HG03095 (cell line): Measurements from ENCODE around the gene DRD1.

Experiments
- ATAC-seq: cut with Tn5 transposase; IDR thresholded peaks from one replicate; pipeline ENCODE4 v1.9.1; 2021; ENCODE audit warnings: moderate library complexity; ENCODE audit not compliant: unreplicated experiment

The DRD1 gene

DNA sequence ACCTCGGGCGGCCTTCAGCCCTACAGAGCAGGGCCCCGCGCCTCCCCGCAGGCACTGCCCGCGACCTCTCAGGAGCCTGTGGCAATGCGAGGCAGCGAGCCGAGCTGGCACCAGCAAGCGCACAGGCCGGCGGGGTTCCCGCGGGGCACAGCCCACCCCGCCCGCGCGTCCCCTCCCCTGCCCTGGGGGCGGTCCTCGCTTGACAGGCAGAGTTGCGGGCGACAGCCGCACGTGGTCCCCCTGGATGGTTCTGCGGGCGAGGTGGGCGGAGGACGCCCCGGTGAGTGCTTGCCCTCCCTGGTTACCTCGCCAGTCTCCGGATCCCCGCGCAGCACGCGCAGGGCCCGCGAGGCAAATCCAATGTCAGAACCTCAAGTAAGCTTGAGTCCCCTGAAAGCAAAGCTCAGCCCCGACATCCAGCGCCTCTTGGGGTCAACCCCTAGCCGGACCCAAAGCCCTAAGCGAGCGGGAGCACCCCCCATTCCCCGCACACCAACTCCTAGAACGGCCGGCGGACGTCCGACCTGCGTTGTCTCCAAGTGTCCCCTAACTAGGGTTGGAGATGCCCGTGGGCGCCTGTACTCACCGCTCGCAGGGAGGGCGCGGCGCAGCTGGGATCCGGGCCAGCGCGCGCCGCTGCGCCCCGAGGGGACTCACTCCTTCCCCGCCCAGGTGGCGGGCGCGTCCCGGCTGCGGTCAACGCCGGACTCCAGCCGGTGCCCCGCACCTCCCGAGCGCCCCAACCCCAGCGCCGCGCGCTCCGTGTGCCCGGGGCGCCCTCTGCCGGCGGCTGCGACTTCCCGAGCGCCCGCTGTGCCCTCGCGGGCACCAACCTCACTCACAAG is at the start of gene DRD1:
DRD1 (minus strand) TSS at position 123 of the 845 bp plus-strand sequence. CDS start 1,083 bp downstream, outside the sequence.
- no peak for ATAC-seq

DNA sequence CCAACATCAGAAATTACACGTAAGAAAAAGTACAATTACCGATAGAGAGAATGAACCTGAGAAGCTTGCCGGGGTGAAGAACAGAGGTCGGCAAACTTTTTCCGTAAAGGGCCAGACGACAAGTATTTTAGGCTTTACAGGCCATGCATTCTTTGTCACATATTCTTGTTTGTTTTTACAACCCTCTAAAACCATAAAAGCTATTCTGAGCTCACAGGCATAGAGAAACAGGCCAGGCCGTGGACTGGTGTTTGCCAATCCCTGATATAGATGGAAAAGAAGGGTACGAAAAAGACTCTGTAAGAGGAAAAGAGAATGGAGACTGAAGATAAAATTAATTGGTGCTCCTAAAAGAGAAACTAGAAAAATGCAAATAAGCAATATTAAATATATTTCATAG is 49.7 kb upstream of the DRD1 start:
- ATAC-seq, result no peak

DNA sequence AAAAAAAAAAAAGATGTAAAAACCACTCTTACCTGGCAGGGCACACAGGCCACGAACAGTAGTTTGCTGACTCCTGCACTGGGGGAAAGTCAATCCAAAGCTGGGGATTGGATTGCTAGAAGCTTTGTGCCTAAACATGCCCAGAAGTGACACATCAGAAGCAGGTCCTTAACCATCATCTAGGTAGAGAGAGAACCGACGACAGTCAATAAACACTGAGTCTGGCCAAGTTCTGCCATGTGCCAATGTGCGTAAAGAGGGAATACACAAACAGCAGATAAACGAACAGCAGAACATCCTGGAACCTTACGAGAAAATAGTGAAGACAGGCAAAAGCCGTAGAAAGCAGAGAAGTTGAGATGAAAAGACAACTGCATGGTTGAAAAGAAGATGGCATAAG is 49.3 kb upstream of the DRD1 start:
- ATAC-seq, result no peak

DNA sequence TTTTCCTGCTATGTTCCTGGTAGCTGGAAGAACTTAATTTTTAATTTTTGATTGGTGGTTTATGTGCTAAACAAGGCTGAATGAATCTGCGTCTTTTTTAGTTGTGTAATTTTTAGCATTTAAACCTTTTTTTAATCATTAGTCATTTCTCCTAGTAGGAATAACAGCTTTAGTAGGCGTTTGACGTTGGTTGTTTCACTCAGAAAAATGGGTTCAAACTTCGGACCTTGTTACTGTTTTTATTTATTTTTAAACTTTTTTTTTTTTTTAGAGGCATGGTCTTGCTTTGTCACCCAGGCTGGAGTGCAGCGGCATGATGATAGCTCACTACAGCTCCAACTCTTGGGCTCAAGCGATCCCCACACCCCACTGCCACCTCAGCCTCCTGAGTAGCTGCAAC is 47.2 kb upstream of the DRD1 start:
- no peak for ATAC-seq

DNA sequence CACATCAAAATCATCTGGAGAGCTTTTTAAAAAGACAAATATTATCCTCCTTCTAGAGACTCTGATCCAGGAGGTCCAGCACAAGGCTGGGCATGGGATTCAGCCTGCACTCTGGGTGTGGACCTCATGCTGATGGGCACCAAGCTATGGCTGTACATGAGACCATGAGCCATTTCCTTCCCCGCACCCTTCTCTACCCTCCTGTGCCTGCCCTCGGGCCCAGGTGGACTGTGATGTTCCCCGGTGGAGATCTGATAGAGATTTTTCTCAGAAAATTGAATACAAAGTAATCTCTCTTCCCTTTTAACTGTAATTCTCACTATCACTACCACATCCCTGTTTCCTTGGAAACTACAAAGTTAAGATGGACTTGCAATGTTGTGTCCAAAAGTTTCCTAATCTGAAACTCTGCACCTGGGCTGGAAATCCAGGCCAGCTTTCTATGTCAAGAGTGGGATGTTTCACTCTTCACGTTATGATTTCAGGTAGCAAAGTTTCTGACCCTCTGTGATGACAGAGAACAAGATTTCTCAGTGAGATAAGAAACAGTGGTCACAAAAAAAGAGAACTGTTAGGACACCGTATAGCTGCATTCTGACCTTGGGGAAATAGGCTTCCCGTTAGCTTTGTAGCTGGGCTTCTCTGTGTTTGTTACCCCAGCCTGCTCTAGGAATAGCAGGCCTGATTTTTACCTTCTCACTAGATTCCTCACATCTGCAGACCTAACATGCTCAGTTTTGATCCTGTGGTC is 45.9 kb upstream of the DRD1 start:
- no peak for ATAC-seq

DNA sequence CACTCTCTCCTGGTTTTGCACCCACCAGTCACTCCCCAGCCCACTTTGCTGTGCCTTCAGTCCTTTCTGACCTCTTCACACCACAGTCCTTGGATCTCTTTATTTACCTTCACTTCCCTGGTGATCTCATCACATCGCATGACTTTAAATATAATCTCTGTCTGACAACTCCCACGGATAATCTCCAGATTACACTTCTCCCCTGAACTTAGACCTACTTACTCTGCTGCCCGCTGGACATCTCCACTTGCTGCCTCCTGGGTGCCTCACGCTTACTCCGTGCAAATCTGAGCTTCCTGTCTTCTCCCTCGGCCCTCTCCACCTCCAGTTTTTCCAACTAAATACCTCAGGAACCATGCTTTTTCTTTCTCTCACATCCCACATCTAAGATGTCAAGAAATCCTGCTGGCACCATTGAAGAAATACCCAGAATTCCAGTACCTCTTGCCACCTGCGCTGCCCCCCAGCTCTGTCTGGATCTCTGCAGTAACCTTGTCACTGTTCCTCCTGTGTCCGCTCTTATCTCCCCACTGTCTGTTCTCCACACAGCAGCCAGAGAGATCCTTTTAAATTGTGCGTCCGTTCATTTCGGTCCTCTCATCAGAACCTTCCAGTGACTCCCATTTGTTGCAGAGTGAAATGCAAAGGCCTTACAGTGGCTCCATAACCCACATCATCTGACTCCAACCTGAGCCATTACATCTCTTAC is 43.7 kb upstream of the DRD1 start:
- ATAC-seq, result no peak

DNA sequence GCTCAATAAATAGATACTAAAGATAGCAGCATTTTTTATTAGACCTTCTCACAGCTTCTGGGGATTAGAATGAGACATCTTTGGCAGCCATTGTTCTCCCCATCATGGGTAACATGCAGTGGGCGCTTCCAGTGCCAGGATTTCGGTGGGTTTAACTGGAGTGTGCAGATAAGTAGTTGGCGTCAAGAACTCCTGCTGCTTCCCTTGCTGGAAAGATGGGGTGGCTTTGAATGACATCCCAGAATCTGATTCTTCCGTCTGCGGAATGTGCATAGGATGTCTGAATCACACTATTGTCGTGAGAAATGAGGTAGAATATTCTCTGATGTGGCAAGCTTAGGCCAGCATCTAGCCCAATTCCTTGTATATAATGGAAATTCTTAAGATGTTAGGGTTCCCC is 41.6 kb upstream of the DRD1 start:
- ATAC-seq, result no peak

DNA sequence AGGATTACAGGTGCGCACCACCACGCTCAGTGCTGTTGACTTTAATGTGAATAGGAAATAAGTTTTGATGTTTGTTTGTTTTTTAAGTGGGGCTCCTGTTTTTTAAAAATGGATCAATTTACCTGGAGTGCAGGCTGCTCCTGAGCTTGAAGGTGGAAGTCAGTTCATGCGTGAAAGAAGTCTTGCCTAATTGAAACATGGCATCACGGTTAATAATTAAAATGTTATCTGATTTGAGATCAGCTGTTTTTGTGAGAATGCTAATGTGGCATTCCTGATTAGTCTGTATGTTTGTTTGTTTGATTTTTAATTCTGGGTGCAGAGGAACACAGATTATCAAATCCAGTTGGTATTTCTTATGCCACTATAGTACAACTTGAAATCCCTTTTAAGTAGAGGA is 40.8 kb upstream of the DRD1 start:
- no peak for ATAC-seq

DNA sequence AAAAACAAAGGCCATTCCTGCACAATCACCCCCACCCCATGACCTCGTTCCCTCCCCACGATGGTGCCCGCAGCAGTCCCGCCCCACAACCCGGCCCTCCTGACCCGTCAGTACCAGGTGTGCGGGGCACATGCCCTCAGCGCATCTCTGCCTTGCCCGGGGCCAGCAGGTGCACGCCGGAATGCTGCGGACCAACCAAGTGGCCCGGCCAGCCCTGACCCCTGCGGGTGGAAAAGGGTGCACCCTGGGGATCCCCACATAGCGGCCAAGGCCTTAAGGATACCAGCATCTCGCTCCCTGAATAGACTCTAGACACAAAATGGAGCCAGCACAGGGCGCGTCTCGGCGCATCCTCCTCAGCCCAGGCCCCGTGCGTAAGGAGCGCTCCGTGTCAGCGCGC is 40.3 kb upstream of the DRD1 start:
- no peak for ATAC-seq

DNA sequence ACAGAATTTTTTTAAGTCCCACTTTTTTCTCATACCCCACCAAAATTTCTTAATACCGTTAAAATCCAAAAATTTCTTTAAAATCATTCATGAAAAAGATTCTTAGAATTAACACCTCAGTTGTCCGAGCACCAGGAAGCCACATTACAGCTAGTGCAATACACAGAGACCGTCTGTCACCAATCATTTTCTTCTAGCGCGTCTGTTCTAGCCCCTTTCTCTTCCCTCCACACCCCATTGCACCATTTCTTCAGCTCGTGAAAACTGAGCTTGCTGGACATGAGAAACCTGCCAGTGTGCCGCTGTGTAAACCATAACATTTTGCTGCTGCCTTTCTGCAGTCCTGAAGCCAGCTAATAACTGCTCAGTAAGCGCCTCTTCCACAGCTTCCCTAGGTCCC is 39.4 kb upstream of the DRD1 start:
- ATAC-seq, result no peak

DNA sequence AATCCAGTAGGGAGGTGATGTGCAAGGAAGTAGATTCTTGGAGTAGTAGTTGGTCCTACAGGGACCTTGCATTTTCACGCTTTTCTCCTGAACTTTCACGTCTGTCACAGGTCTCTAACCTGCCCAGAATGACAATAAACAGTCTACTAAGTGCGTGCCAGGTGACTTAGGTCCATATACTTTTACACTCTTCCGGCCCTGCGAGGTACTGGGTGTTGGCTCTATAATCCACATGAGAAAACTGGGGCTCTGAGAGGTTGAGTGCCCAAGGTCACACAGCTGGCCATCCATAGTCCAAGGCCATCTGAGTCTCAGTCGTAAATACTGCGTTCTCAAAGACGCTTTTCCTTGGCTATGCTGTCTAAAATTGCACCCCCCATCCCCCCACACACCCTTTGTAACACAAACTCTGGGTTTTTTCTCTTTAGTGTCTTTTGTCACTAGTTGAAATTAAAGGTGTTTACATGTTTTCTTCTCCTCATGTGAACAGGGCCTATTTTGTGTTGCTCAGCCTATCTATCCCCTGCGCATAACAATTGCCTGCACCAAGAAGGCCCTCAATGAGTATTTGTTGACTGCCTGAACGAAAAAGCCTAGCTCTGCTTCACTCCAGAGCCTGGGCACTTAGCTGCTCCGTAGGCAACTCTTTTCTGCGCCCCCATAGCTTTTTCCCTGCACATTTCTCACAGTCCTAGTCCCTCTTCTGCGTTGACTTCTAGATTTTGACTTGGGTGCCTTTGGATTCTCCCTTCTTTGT is 35.3 kb upstream of the DRD1 start:
- peak; percentile 17 for ATAC-seq

DNA sequence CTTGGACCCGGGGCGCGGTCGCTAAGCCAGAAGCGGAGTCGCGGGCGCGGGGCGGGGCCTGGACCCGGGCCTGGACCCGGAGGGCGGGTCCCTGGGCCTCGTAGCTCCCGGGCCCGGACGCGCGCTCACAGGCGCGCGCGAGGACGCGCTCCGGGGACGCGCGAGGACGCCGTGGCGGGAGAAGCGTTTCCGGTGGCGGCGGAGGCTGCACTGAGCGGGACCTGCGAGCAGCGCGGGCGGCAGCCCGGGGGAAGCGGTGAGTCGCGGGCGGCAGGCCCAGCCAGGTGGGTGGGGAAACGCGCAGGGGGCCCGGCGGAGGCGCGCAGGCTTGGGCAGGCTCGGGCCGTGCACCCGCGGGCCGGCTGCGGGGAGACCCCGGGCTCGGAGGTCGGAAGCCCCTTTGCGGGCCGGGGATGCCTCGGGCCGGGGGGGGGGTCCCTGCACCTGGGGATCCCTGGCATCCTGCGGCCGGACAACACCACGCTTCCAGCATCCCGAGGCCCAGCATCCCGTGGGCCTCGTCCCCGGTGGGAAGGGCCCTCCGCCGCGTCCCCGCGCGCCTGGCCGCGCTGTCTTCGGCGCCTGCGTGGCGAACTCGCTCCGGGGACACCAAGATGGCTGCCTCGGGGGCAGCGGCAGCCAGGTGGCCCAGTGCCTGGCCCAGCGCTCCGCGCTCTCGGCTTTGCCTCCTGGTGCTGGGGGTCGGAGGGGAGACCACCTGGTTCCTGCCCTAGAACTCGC is 34.6 kb upstream of the DRD1 start, which contains the start of gene SFXN1:
SFXN1 (plus strand) TSS at position 177 of the 741 bp plus-strand sequence. CDS start 13,544 bp downstream, outside the sequence.
- peak; percentile 84 for ATAC-seq

DNA sequence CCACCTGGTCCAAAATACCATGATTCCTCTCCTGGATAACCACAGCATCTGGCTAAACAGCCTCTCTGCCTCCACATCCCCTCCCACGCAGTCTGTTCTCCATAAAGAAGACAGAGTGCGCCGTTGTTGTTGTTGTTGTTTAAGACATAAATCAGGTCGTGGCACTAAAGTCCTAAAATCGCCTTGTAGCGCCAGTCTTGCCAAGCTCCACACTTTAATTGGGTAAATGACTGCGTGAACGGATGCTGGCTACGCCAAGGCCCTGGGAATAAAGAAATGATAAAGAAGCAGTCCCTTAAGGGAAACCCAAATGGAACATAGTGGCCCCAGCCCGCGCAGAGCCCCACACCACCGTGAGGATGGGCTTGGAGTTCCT is 34.0 kb upstream of the DRD1 start:
- no peak for ATAC-seq

DNA sequence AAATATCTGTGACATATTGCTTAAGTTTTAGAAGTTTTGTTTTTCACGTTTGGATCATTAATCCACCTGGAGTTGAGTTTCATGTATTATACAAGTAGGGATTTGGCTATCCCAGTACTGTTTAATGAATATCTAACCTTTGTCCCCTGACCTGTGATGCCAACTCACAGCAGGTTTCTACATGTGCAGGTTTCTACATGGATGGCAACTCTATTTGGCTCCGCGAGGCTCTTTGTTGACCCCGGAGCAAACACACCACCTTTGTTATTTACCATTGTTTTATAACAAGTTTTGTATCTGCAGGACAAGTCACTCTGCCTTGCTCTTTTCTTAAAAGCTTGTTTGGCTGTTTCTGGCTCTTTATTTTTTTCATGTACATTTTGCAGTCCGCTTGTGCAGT is 33.5 kb upstream of the DRD1 start:
- no peak for ATAC-seq

DNA sequence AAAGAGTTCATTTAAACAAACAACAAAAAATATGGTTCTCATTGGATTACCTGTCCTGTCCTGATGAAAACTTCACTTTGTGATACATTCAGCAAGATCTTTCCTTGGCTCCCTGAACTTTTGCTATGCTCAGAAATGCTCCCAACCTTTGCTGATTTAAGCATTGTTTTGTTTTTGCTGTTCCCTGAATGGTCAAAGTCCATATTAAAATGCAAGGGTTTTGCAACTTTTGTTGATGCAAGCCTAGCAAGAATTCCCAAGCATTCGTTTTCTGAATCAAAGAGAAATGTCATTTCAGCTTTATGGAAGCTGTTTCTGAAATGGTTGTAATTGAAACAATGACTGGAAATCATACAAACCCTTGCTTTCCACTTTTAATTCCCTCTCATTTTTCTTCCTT is 31.3 kb upstream of the DRD1 start:
- no peak for ATAC-seq

DNA sequence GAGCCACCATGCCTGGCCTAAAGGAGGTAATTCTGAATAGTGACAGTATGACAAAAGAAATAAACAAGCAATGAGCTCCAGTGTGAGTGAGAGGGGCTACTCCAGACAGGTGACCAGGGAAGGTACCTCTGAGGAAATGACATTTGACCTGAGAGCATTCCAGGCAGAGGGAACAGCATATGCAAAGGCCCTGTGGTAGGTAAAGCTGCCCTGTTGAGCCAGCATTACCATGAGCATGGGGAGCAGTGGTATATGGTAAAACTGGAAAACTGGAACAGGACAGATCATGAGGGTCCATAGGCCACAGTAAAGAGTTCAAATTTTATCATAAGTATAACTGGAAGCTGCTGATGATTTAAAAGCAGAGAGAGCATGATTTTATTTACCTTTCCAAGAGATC is 28.4 kb upstream of the DRD1 start:
- no peak for ATAC-seq

DNA sequence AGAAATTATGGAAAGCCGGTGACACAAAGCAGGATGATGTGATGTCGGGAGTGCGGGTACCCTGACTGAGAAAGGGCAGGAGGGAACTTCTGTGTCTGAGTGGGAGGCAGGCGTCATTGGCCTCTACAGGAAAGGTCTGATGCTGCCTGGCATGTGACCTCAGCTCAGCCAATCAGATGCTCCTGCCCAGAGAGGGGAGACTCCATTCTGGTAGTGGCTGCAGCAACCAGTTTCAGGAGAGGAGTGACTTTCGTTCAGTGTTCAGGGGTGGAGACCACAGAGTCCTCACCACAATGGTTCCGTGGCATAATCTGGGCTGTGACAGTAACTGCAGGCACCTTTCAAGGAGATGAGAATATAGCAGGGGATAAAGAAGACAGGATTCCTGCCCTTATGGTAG is 27.6 kb upstream of the DRD1 start:
- ATAC-seq, result no peak

DNA sequence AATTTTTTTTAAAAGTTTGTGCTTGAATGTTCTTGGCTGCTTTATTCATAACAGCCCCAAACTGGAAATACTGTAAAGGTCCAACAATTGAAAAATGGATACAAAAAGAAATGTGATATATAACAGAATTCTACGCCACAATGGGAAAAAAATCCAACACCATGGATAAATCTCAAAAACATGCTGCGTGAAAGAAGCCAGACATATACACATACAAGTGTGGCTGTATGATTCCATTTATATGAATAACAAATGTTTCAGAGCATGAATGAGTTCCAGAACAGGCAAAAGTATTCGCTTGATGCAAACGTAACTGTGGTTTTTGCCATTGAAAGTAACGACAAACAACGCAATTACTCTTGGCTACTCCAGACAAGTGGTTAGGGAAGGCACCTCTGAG is 27.2 kb upstream of the DRD1 start:
- no peak for ATAC-seq

DNA sequence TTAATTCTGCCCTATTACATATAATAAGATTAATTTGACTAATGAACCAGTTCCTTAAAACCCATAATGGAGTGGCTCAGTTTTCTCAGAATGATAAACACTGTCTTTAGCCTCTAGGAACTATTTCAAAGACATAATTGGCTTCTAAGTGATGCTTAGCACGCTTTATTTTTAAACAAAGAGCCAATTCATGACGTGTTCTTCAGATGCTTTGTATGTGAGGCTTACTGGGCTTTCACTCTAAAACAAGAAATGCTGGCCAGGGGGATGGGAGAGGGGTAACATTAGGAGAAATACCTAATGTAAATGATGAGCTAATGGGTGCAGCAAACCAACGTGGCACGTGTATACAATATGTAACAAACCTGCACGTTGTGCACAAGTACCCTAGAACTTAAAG is 26.8 kb upstream of the DRD1 start:
- ATAC-seq, result no peak

DNA sequence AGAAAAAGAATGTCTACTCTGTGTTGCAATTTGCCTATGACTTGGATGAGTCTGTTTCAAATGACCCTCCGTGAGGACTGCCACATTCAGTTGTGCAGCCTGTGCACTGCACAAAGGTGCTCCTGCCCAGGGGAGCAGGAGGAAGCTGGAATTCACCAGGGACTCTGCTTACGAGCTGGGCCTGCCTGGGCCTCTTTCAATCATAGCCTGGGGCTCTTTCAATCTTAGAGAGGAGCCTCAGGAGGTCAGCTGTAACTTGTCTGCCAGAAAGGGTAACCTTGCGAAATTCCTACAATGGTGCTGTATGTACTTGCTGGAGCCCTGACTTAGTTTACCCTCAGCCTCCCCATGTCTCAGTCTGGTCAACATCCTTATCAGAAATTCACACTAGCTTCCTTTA is 25.9 kb upstream of the DRD1 start:
- ATAC-seq, result no peak
